WERI-Rb-1 (cell line): ENCODE data around the gene STAT5A.

Experiments used
- DNase-seq: peaks from one replicate; pipeline ENCODE4 v3.0.0-alpha.2; 2020
- H3K27ac ChIP-seq: fragments of 250-450 bp; sonication (Bioruptor Pico); 2 replicates; pipeline ENCODE4 v1.5.1; 2020; ENCODE audit warnings: mild to moderate bottlenecking, moderate library complexity
- H3K27me3 ChIP-seq: fragments of 250-450 bp; sonication (Bioruptor Pico); 2 replicates; pipeline ENCODE4 v1.5.1; 2021; ENCODE audit warnings: mild to moderate bottlenecking, low read depth, moderate library complexity; ENCODE audit not compliant: insufficient read depth, severe bottlenecking
- H3K36me3 ChIP-seq: fragments of 250-450 bp; sonication (Bioruptor Pico); 2 replicates; pipeline ENCODE4 v1.5.1; 2020; ENCODE audit warnings: mild to moderate bottlenecking, moderate library complexity
- H3K4me3 ChIP-seq: 2 replicates; pipeline ENCODE4 v1.5.1; 2011; ENCODE audit warnings: low read depth, mild to moderate bottlenecking, control low read depth, low read length
- H3K9me3 ChIP-seq: fragments of 250-450 bp; sonication (Bioruptor Pico); 2 replicates; pipeline ENCODE4 v1.5.1; 2021; ENCODE audit warnings: mild to moderate bottlenecking, moderate library complexity; ENCODE audit not compliant: severe bottlenecking
- CTCF ChIP-seq: IDR thresholded peaks from 2 replicates; pipeline ENCODE4 v1.5.1; 2011; ENCODE audit warnings: low read depth, mild to moderate bottlenecking, control low read depth, inconsistent platforms, low read length

STAT5A gene

GRCh38 chr17:42285346-42286050 lies 2.8 kb upstream of the STAT5A start:
- no peak overlapping the region for H3K4me3 ChIP-seq

GRCh38 chr17:42286411-42287221 lies 1.7 kb upstream of the STAT5A start:
- Histone ChIP-seq H3K4me3 (no peak overlapping the region), H3K27ac (no peak overlapping the region)
- no peak for TF ChIP-seq CTCF

More at GRCh38 chr17:42285346-42286050, 2.8 kb upstream of the STAT5A start:
- no peak overlapping the region for H3K27ac ChIP-seq
- no peak for TF ChIP-seq CTCF
- peak; percentile 4 for DNase-seq
- H3K36me3 ChIP-seq = no peaks in the 10 kb centered on the region
- H3K27me3 ChIP-seq = no peaks in the 10 kb centered on the region
- no peaks in the 10 kb centered on the region for H3K9me3 ChIP-seq

GRCh38 chr17:42287305-42287976 lies 857 bp upstream of the STAT5A start:
- H3K9me3 ChIP-seq = no peaks in the 10 kb centered on the region
- DNase-seq = peak; percentile 6
- TF ChIP-seq CTCF = no peak
- H3K4me3 ChIP-seq = no peak overlapping the region
- H3K36me3 ChIP-seq = no peaks in the 10 kb centered on the region
- H3K27me3 ChIP-seq = no peaks in the 10 kb centered on the region
- no peak overlapping the region for H3K27ac ChIP-seq

More at GRCh38 chr17:42286411-42287221, 1.7 kb upstream of the STAT5A start:
- DNase-seq = peak; percentile 5
- Histone ChIP-seq H3K27me3 (no peaks in the 10 kb centered on the region), H3K36me3 (no peaks in the 10 kb centered on the region), H3K9me3 (no peaks in the 10 kb centered on the region)

- Histone ChIP-seq H3K27ac (no peak overlapping the region), H3K4me3 (no peak overlapping the region), H3K27me3 (no peaks in the 10 kb centered on the region), H3K36me3 (no peaks in the 10 kb centered on the region), H3K9me3 (no peaks in the 10 kb centered on the region)
- TF ChIP-seq CTCF = no peak
- DNase-seq = peak; percentile 7
These were observed 709 bp downstream of the STAT5A start for GRCh38 chr17:42288803-42289610.

GRCh38 chr17:42289611-42290181 lies 1.4 kb downstream of the STAT5A start:
- Histone ChIP-seq H3K27ac (no peak overlapping the region), H3K9me3 (no peaks in the 10 kb centered on the region), H3K27me3 (no peaks in the 10 kb centered on the region), H3K4me3 (no peak overlapping the region), H3K36me3 (no peaks in the 10 kb centered on the region)
- no peak for DNase-seq
- no peak for TF ChIP-seq CTCF
